ENCODE results near the gene TULP4. TPM values are rescaled to one million over a fixed set of nuclear protein-coding genes. Genes with fewer than 3 reads are reported as not detected.
"Not testable (repeated sequence)": the region's sequence is repeated elsewhere in the genome, so short reads cannot be mapped to it uniquely, and the experiment has no call there.

Gene TULP4
- total RNA-seq, 2 donors from 2014 or later = 123 to 159 TPM

- no peak for DNase-seq
- ATAC-seq = no peak
- intact Hi-C loops (cut with DNase I) = no loop called here
Measured at GRCh38 chr6:158506601-158507000, 194.3 kb downstream of the TULP4 start.

DNA sequence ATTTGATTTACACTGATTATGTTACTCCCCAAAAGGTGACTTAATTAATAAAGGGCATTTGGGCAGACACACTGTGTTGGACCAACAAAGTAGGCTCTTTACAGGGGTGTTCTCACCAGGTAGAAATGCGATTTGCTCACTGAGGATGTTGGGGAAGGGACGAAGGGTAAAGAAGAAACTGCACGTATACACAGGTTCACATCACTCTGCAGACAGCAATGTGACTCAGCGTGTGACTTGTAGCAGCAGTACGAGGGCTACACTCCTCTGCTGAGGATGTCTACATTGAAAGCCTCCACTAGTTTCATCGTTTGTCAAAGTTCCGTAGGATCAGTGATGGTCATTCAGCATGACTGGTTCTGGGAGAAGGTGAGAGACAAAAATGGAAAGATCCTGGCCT is 194.9 kb downstream of the TULP4 start:
- DNase-seq = no peak
- ATAC-seq = no peak
- intact Hi-C loops (cut with DNase I) = no loop called here

- ATAC-seq (no peak), DNase-seq (no peak)
- intact Hi-C loops (cut with DNase I) = no loop called here
Measured at GRCh38 chr6:158508450-158508849, 196.2 kb downstream of the TULP4 start.

GRCh38 chr6:158509465-158509864 is 197.2 kb downstream of the TULP4 start:
- no peak for ATAC-seq
- intact Hi-C loops (cut with DNase I) = no loop called here

GRCh38 chr6:158512809-158513208 is 200.5 kb downstream of the TULP4 start:
- ATAC-seq = no peak
- intact Hi-C loops (cut with DNase I) = loop anchor here (10.0 kb wide), 1 partner anchor 288 kb away; no protein-coding TSS in a partner anchor

More at GRCh38 chr6:158509465-158509864, 197.2 kb downstream of the TULP4 start:
- no peak for DNase-seq

GRCh38 chr6:158514176-158514575 is 201.9 kb downstream of the TULP4 start:
- no peak for DNase-seq
- no peak for ATAC-seq

More at GRCh38 chr6:158512809-158513208, 200.5 kb downstream of the TULP4 start:
- no peak for DNase-seq

GRCh38 chr6:158514991-158515390 is 202.7 kb downstream of the TULP4 start:
- ATAC-seq = no peak
- no peak for DNase-seq
- intact Hi-C loops (cut with DNase I) = loop anchor here (10.0 kb wide), 1 partner anchor 290 kb away; no protein-coding TSS in a partner anchor

More at GRCh38 chr6:158514176-158514575, 201.9 kb downstream of the TULP4 start:
- intact Hi-C loops (cut with DNase I) = loop anchor here (10.0 kb wide), 1 partner anchor 289 kb away; no protein-coding TSS in a partner anchor

- ATAC-seq = peak in 1 of 2 donors; percentile 13
- intact Hi-C loops (cut with DNase I) = loop anchor here (10.0 kb wide), 1 partner anchor 291 kb away; no protein-coding TSS in a partner anchor
- no peak for DNase-seq
Measured at GRCh38 chr6:158516098-158516497, 203.8 kb downstream of the TULP4 start.

GRCh38 chr6:158517038-158517437 is 204.8 kb downstream of the TULP4 start:
- intact Hi-C loops (cut with DNase I) = loop anchor here (10.0 kb wide), 1 partner anchor 292 kb away; no protein-coding TSS in a partner anchor
- DNase-seq (no peak), ATAC-seq (no peak)

- intact Hi-C loops (cut with DNase I) = loop anchor here (10.0 kb wide), 1 partner anchor 293 kb away; no protein-coding TSS in a partner anchor
- DNase-seq (no peak), ATAC-seq (no peak)
Measured at GRCh38 chr6:158517581-158517980, 205.3 kb downstream of the TULP4 start.

DNA sequence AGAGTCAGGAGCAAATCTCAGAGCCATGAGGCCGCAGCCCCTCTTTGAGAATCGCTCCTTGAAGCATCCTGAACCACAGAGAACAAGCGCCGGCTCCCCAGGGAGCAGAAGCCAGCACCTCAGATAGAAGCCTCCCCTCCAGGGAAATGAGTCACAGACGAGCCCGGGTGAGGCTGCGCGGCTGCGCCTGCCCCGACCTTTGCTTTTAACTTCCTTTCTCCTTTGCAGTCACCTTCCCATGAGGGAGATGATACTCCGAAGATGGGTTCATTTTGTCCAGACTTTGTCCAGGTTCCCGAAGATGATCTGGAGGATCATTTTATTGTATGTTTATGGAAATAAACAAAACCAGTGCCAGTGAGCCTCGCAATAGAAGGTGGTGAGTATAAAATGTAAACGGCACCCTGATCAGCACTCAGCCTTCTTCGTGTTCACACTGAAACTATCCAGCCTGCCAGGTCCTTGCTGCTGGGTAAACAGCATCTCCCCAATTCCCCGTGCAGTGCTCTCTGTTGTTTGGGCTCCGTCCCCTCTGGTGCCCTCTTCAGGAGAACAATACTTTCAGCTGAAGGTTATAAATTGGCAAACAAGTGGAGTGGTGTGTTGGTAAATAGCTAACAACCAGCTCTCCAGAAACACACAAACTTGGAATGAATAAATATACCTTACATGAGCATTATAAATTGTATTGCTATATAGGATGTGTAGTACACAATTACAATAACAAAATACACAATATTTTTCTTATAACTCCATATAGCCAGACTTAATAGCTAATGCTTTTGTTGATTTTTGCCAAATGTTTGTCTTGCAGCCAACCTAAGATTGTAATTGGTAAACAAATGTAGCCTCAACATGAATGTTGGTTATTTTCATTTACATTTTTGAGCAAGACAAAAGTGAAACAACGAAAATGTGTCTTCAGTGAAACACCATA is 206.2 kb downstream of the TULP4 start:
- intact Hi-C loops (cut with DNase I) = loop anchor here (10.0 kb wide), 1 partner anchor 294 kb away; no protein-coding TSS in a partner anchor
- peak; percentile 41 for DNase-seq
- peak; percentile 74 to 81 for ATAC-seq

- no peak for DNase-seq
- ATAC-seq = no peak
- intact Hi-C loops (cut with DNase I) = loop anchor here (10.0 kb wide), 1 partner anchor 294 kb away; no protein-coding TSS in a partner anchor
Measured at GRCh38 chr6:158519300-158519699, 207.0 kb downstream of the TULP4 start.

- DNase-seq (no peak), ATAC-seq (no peak)
- intact Hi-C loops (cut with DNase I) = loop anchor here (10.0 kb wide), 1 partner anchor 295 kb away; no protein-coding TSS in a partner anchor
Measured at GRCh38 chr6:158519761-158520160, 207.5 kb downstream of the TULP4 start.

DNA sequence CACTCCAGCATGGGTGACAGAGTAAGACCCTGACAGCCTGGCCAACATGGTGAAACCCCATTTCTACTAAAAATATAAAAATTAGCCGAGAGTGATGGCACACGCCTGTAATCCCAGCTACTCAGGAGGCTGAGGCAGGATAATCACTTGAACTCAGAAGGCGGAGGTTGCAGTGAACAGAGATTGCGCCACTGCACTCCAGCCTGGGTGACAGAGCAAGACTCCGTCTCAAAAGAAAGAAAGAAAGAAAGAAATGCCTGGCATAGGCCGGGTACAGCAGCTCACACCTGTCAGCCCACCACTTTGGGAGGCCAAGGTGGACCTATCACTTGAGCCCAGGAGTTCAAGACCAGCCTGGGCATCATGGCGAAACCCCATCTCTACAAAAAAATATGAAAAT is 208.7 kb downstream of the TULP4 start:
- ATAC-seq; intact Hi-C loops (cut with DNase I); DNase-seq: not testable (repeated sequence)

GRCh38 chr6:158521759-158522158 is 209.5 kb downstream of the TULP4 start:
- ATAC-seq (no peak), DNase-seq (no peak)
- intact Hi-C loops (cut with DNase I) = no loop called here

DNA sequence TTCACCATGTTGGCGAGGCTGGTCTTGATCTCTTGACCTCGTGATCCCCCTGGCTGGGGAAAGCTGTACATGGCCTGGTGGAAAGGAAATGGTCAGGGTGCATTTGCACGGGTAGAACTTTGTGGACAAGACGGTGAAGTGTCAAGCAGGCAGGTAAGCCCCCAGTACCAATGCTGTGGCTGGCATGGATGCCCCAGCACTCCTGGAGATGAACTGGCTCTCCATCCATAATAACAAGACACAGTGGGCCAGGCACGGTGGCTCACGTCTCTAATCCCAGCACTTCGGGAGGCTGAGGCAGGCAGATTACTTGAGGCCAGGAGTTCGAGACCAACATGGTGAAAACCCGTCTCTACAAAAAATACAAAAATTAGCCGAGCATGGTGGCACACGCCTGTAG is 210.4 kb downstream of the TULP4 start:
- ATAC-seq = no peak
- no peak for DNase-seq
- intact Hi-C loops (cut with DNase I) = no loop called here

GRCh38 chr6:158524311-158524710 is 212.0 kb downstream of the TULP4 start:
- DNase-seq = no peak
- intact Hi-C loops (cut with DNase I) = no loop called here
- ATAC-seq = no peak

GRCh38 chr6:158527858-158528257 is 215.6 kb downstream of the TULP4 start:
- intact Hi-C loops (cut with DNase I); ATAC-seq: not testable (repeated sequence)

DNA sequence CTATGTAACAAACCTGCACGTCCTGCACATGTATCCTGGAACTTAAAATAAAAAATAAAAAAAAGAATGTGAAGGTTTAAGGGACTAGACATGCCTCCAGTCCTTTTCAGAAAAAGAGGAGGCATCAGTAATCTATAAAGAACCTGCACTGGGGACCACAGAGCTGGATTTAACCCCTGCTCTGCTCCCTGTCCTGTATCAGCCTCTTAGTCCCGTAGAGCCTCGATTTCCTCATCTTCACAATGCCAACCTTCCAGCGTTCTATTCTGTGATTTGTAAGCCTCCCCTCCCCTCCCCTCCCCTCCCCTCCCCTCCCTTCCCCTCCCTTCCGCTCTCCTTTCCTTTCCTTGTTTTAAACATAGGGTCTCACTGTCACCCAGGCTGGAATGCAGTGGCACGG is 216.6 kb downstream of the TULP4 start:
- intact Hi-C loops (cut with DNase I) = no loop called here
- DNase-seq (no peak), ATAC-seq (no peak)

More at GRCh38 chr6:158527858-158528257, 215.6 kb downstream of the TULP4 start:
- DNase-seq = not testable (repeated sequence)

DNA sequence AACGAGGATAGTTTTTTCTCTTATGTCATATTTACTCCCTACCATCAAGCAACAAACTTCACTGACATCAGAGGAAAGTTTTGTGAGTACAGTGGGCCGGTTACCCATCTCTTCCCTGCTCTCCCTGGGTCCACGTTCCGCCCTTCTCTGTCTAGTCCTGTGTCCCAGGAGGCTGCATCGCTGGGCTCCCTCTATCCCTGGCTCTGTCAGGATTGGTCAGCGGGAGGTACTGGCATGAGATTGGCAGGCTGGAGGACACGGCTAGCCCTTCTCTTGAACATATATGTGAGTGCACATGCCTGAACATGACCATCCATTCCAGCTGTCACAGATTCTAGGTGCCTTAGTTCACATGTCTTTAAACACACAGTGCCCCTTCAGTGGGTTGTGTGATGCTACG is 217.4 kb downstream of the TULP4 start:
- intact Hi-C loops (cut with DNase I) = no loop called here
- DNase-seq (no peak), ATAC-seq (no peak)

Data from left cardiac atrium (tissue), 4 donors.